KMS-11 (cell line): ENCODE results near the gene RFT1.

Source experiments
- H2AFZ ChIP-seq: fragments of 200-600 bp; sonication (generic); 2 replicates; pipeline ENCODE4 v1.6.1; 2016; ENCODE audit warnings: antibody characterized with exemption, mixed run types, low read depth
- H3K27ac ChIP-seq: fragments of 200-600 bp; sonication (generic); 2 replicates; pipeline ENCODE4 v1.6.1; 2016; ENCODE audit warnings: mild to moderate bottlenecking, mixed run types
- H3K27me3 ChIP-seq: fragments of 200-600 bp; sonication (generic); 2 replicates; pipeline ENCODE4 v1.6.1; 2017; ENCODE audit warnings: mild to moderate bottlenecking, low read depth, mixed run types, moderate library complexity; ENCODE audit not compliant: insufficient read depth
- H3K36me3 ChIP-seq: fragments of 200-600 bp; sonication (generic); 2 replicates; pipeline ENCODE4 v1.6.1; 2017; ENCODE audit warnings: mild to moderate bottlenecking, mixed run types; ENCODE audit not compliant: insufficient read depth
- H3K4me1 ChIP-seq: fragments of 200-600 bp; sonication (generic); 2 replicates; pipeline ENCODE4 v1.6.1; 2016; ENCODE audit warnings: mild to moderate bottlenecking, low read depth, mixed run types; ENCODE audit not compliant: poor library complexity, severe bottlenecking
- H3K4me2 ChIP-seq: fragments of 200-600 bp; sonication (generic); 2 replicates; pipeline ENCODE4 v1.7.0; 2016; ENCODE audit warnings: mild to moderate bottlenecking, mixed run types
- H3K4me3 ChIP-seq: fragments of 200-600 bp; sonication (generic); IDR thresholded peaks from 2 replicates; pipeline ENCODE4 v1.6.1; 2017; ENCODE audit warnings: low read depth, low read length, mixed read lengths; ENCODE audit not compliant: insufficient read depth
- H3K79me2 ChIP-seq: fragments of 200-600 bp; sonication (generic); 2 replicates; pipeline ENCODE4 v1.6.1; 2016; ENCODE audit warnings: low read depth, mixed run types; ENCODE audit not compliant: insufficient read depth
- H3K9ac ChIP-seq: fragments of 200-600 bp; sonication (generic); 2 replicates; pipeline ENCODE4 v1.6.1; 2016; ENCODE audit warnings: mild to moderate bottlenecking, mixed run types
- H4K20me1 ChIP-seq: fragments of 200-600 bp; sonication (generic); 2 replicates; pipeline ENCODE4 v1.6.1; 2016; ENCODE audit warnings: mild to moderate bottlenecking, mixed run types; ENCODE audit not compliant: insufficient read depth
- CTCF ChIP-seq: fragments of 200-600 bp; sonication (generic); conservative IDR thresholded peaks from 2 replicates; pipeline ENCODE4 v1.6.1; 2017; ENCODE audit warnings: low read depth, mild to moderate bottlenecking, antibody characterized with exemption, low read length, moderate library complexity, mixed read lengths

The RFT1 gene

GRCh38 chr3:53097887-53098286, 32.3 kb downstream of the RFT1 start:
- no peak overlapping the region for H3K4me2 ChIP-seq
- TF ChIP-seq CTCF, result no peak
- no peaks in the 10 kb centered on the region for H3K36me3 ChIP-seq
- no peaks in the 10 kb centered on the region for H3K79me2 ChIP-seq
- peaks cover 28% of the 10 kb centered on the region for H3K4me1 ChIP-seq
- no peak overlapping the region for H2AFZ ChIP-seq
- H3K4me3 ChIP-seq, result no peak overlapping the region
- no peak overlapping the region for H3K9ac ChIP-seq
- H3K27ac ChIP-seq, result no peak overlapping the region
- no peaks in the 10 kb centered on the region for H4K20me1 ChIP-seq
- no peaks in the 10 kb centered on the region for H3K27me3 ChIP-seq

GRCh38 chr3:53092942-53093341, 37.3 kb downstream of the RFT1 start:
- TF ChIP-seq CTCF, result no peak
- no peaks in the 10 kb centered on the region for H3K79me2 ChIP-seq
- no peak overlapping the region for H3K4me3 ChIP-seq
- no peak overlapping the region for H3K4me2 ChIP-seq
- no peak overlapping the region for H2AFZ ChIP-seq
- H3K4me1 ChIP-seq, result peaks cover 6% of the 10 kb centered on the region
- H3K9ac ChIP-seq, result no peak overlapping the region
- no peaks in the 10 kb centered on the region for H3K27me3 ChIP-seq
- no peak overlapping the region for H3K27ac ChIP-seq
- H3K36me3 ChIP-seq, result no peaks in the 10 kb centered on the region
- no peaks in the 10 kb centered on the region for H4K20me1 ChIP-seq

GRCh38 chr3:53092216-53092615, 38.0 kb downstream of the RFT1 start:
- H3K9ac ChIP-seq, result no peak overlapping the region
- TF ChIP-seq CTCF, result no peak
- H3K79me2 ChIP-seq, result no peaks in the 10 kb centered on the region
- H3K4me1 ChIP-seq, result peaks cover 6% of the 10 kb centered on the region
- no peak overlapping the region for H2AFZ ChIP-seq
- no peak overlapping the region for H3K4me2 ChIP-seq
- no peak overlapping the region for H3K27ac ChIP-seq
- H3K36me3 ChIP-seq, result no peaks in the 10 kb centered on the region
- no peak overlapping the region for H3K4me3 ChIP-seq
- no peaks in the 10 kb centered on the region for H4K20me1 ChIP-seq
- no peaks in the 10 kb centered on the region for H3K27me3 ChIP-seq

- no peaks in the 10 kb centered on the region for H4K20me1 ChIP-seq
These were observed 39.2 kb downstream of the RFT1 start for GRCh38 chr3:53091011-53091410.

More at GRCh38 chr3:53091011-53091410, 39.2 kb downstream of the RFT1 start:
- H3K9ac ChIP-seq, result no peak overlapping the region
- H3K4me1 ChIP-seq, result peaks cover 6% of the 10 kb centered on the region
- no peaks in the 10 kb centered on the region for H3K36me3 ChIP-seq
- H3K79me2 ChIP-seq, result no peaks in the 10 kb centered on the region
- H3K27me3 ChIP-seq, result no peaks in the 10 kb centered on the region
- no peak overlapping the region for H3K27ac ChIP-seq
- H3K4me2 ChIP-seq, result no peak overlapping the region
- H3K4me3 ChIP-seq, result no peak overlapping the region
- no peak for TF ChIP-seq CTCF
- H2AFZ ChIP-seq, result no peak overlapping the region
